HG02623 (cell line): Measurements from ENCODE around the gene BUD23.
"Not testable (repeated sequence)": the region's sequence is repeated elsewhere in the genome, so short reads cannot be mapped to it uniquely, and the experiment has no call there.

Experiments
- ATAC-seq: cut with Tn5 transposase; IDR thresholded peaks from one replicate; pipeline ENCODE4 v1.9.1; 2021; ENCODE audit warnings: moderate library complexity; ENCODE audit not compliant: unreplicated experiment

The BUD23 gene

DNA sequence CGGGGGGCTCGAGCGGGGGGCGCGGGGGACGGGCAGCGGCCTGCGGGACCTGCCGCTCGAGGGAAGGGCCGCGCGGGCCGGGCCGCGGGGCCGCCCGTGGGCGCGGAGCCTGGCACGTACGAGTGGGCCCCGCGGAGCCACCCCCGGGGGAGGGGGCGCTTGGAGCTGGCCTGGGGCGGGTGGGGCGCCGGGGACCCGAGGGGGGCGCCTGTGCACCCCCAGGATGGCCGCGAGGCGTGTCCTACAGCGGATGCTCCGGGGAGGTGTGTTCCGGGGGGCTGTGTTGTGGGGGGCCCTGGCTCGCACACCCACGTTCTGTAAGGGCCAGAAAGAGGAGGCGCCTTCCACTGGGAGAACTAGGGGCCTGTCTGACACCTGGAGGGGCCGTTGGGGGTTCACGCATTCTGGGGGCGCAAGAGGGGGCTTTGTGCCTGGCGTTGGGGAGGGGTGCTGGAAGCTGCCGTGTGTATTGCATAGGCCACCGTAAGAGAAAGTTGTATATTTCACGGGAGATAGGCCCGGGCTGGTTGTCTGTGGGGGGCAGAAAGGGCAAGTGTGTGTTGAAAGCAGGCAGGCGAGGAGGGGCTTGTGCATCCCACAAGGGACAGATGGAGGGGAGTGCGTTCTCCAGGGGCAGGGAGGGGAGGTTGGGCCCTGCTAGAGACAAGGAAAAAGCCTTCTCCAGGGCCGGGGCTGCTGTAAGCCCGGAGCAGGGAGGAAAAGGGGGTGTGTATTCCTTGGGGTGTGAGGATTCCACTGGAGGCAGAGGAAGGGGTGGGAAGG lies 15.1 kb upstream of the BUD23 start:
- ATAC-seq = peak; percentile 10

DNA sequence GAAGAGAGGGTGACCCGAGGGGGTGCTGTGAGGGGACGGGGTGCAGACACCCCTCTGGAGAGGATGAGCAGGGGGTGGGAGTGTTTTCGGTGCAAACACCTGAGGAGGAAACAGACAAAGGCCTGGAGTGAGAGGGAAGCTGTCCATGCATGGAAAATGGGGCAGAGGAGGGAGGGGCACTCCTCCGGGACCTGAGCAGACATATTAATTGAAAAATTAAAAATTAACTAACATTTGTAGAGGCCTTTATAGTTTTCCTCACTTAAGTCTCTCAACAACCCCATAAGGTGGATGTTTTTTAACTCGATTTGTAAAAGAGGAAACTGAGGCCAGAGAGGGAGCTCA lies 14.5 kb upstream of the BUD23 start:
- no peak for ATAC-seq

DNA sequence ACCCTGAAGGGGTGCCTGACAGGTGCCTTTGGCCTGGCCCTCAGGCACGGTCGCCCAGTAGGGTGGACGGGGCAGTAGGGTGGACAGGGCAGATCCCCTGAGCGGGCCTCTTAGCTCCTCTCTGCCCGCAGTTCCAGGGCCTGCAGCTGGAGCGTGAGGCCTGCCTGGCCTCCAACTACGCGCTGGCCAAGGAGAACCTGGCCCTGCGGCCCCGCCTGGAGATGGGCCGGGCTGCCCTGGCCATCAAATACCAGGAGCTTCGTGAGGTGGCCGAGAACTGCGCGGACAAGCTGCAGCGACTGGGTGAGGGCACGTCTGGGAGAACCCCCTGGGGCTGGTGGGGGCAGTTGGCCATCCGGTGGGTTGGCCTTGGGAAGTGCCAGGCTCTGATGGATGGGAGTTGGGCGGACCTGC lies 14.1 kb upstream of the BUD23 start:
- no peak for ATAC-seq

DNA sequence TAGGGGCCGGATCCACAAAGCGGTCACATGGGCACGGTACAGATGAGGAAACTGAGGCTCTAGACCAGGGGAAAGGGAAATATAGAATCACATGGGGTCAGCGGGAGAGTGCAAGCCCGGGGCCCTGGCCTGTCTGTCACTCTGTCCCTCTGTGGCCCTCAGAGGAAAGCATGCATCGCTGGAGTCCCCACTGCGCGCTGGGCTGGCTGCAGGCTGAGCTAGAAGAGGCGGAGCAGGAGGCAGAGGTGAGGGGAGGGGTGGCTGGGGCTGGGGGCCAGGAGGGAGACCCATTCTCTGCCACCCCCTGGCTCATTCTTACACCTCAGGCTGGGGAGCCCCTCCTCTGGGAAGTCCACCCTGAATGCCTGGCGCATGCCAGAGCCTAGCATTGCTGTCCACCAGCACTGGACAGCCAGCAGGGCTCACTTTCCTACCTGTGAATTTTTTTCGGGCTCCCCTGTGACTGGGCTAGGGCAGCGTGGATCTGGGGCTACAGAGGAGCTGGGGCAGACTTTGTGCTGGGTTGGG lies 13.5 kb upstream of the BUD23 start:
- ATAC-seq = no peak

DNA sequence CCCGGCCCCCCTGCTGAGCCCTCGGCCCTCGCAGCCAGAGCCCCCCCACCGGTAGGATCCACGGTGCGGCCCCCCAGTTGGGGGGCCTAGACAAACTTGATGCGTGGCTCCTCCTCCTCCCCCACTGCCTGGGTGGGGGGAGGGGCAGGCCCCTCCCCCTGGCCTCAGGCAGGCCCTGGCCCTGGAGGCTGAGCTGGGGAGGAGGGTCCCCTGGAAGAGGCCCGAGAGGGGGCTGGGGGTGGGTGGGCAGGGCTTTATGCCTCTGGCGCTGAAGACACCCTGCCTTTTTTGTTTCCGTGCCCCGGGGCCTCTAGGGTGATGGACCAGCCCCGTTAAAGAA lies 12.1 kb upstream of the BUD23 start:
- no peak for ATAC-seq

DNA sequence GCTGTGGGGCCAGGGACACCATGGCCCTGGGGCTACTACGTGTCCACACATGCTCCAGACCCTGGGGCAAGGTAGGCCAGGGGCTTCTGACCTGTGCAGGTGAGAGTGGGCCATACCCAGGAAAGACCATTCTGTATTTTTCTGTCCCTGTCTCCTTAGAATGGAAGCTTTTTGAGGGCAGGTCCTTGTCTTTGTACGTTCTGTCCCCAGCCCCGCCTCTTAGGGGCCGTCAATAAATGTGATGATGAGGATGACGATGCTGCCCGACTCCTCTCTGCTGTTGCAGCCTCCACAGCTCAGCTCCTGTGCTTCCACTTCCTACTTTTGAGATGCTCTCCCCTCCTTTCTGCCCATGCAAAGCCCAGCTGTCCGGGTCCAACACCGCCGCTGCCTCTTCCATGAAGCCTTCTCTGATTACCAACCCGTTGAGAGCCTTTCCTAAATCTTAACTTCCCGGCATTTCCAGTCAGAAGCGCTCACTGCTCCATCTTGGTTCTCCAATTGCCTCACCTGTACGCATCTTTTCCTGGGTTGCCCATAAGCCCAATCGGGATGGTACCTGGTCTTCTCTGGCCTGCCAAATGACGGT lies 11.4 kb upstream of the BUD23 start:
- no peak for ATAC-seq

DNA sequence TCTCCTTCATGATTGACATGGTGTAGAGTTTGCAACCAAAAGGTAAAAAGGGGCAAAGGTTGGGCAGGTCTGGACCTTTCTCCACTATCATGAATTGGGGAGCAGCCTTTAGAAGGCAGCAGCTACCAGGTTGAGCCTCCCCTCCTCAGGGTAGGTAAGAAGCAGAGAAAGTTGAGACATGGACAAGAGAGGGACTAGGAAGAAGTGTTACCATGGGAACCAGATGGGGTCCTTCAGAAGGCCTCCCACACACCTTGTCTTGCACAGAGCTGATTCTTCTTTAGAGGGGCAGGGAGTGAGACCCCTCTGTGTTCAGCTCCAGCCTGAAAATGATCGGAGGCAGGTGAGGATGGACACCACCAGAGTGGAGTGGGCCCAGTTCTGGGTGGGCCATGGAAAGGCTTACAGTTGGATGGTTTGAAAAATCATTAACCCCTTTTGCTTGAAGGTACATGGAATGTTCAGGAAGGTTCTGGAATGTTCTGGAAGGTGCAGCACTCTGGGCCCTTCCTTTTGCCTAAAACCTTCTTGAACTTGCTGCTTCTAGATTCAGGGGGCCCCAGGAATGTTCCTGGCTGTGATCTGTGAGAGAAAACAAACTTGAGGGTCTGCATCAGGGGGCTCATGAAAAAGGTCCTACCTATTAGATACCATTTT lies 8.8 kb upstream of the BUD23 start:
- ATAC-seq = no peak

DNA sequence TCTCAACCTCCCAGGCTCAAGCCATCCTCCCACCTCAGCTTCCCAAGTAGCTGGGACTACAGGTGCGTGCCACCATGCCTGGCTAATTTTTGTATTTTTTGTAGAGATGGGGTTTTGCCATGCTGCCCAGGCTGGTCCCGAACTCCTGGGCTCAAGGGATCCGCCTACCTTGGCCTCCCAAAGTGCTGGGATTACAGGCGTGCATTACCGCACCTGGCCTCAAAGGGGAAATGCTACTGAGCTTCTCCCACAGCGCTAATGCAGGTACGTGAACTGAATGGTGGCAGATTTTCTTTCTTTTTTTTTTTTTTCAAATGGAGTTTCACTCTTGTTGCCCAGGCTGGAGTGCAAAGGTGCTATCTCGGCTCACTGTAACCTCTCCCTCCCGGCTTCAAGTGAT lies 7.3 kb upstream of the BUD23 start:
- not testable (repeated sequence) for ATAC-seq

DNA sequence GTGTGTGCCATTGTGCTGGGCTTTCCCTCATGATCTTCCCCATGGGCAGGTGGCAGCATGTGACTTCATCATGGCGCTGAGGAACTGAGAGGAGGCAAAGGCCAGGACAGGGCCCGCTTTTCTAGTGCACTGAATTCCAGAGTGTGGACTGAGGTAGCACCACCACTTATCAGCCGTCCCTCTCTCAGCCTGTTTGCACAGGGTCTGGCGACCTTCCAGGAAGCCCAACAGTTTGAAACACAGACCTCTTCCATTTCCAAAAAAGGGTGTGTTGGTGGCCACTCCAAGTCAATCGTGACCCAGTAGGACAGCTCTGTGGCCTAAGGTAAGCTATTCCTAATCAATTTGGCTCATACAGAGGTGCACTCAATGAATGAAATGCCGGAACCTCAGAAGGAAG lies 4.5 kb upstream of the BUD23 start:
- no peak for ATAC-seq

DNA sequence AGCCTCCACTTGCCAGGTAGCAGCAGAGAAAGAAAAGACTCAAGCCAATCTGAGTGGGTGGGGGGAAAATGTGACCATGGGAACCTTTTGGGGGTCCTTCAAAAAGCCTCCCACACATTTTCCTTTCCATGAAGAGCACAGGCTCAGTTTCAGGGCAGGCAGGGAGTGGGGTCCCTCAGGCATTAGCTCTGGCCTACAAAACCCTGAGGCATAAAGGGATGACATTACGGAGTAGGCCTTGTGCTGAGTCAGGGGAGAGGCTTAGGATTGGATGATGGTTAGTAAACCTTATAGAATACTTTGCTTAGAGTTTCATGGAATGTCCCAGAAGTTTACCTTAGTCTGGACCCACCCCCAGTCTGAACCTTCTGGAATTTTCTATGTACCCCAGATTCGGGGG lies 3.7 kb upstream of the BUD23 start:
- ATAC-seq = no peak

DNA sequence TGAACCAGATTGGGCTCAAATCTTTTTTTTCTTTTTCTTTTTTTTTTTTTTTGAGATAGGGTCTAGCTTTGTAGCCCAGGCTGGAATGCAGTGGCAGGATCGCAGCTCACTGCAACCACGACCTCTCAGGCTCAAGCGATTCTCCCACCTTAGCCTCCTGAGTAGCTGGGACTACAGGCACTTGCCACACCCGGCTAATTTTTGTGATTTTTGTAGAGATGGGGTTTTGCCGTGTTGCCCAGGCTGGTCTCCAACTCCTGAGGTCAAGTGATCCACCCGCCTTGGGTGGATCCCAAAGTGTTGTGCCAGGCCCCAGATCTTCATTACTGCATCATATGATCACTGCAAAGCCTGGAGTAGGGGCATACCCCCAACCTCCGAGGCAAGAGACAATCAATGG lies 2.9 kb upstream of the BUD23 start:
- ATAC-seq = no peak

DNA sequence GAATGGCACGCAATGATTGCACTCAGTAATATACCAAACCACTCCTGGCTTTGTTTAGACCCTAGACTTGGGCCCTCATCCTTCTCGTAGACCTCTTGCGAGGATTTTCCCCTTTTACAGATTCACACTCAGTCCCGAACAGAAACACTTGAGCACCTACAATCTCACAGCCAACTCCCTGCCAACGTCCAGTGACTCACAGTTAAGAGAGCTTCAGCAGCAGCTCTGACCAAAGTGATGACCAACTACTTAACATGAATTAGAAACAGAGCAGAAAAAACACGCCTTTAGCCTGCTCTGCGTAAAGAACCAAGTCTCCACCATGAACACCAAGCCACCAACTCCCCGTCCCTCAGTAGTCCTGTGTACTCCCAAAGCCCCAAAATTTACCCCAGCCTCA lies 2.4 kb upstream of the BUD23 start:
- ATAC-seq = no peak

DNA sequence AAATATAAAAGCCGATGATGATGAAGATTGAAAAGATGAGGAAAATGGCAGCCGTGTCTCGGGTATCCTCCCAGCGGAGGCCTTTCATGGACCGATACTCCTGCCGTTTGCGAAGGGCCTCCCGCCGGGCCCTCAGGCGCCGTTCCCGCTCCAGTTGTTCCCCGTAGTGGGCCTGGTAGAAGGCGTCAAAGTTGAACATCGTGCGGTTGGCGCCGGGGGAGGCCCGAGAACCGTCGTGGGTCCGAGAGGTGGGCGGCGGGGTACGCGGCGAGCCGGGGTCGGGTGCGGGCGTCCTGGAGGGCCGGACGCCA lies 697 bp upstream of the BUD23 start:
- ATAC-seq = no peak

DNA sequence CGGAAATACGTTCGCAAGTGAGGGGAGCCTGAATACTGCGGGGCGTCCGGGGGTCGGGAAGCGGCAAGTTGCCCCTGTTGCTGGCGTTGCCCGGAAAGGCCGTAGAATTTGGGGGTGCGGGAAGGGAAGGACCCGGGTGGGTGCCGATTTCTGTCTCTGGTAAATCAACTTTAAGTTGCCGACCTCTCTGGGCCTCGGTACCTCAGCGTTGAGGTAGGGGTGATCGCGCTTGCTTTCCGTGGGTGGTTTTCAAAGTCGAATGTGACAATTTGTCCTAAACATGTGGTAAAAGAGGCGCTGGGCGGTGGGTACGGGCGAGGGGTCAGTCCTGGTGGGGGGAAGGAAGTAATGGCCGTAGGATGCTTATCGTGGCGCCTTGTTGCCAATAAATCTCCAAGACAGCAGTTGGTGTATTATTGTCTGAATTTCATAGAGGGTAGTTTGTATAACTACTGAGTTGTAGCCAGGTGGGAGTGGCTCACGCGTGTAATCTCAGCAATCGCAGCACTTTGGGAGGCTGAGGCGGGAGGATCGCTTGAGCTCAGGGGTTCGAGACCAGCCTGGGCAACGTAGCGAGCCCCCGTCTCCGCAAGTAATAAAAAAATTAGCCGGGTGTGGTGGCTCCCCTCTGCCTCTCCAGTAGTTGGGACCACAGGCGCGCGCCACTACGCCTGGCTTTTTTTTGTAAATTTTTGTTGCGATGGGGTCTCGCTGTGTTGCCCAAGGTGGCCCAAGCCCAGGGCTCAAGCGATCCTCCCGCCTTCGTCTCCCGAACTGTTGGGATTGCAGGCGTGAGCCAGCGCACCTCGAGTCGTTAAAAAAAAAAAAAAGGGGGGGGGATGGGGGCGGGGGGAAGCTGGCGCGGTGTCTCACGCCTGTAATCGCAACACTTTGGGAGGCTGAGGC lies 644 bp downstream of the BUD23 start:
- no peak for ATAC-seq

DNA sequence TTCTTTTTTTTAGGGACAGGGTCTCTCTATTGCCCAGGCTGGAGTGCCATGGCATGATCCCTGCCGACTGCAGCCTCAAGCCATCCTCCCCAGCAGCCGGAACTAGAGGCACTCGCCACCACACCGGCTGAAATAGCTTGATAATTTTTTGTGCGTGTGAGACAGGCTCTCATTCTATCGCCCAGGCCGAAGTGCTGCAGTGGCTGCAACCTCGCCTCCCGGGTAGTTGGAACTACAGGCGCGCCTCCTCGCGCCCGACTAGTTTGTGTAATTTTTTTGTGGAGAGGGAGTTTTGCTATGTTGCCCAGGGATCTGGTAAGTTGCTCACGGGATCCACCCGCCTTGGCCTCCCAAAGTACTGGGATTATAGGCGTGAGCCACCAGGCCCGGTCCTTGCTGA lies 1.9 kb downstream of the BUD23 start:
- no peak for ATAC-seq

DNA sequence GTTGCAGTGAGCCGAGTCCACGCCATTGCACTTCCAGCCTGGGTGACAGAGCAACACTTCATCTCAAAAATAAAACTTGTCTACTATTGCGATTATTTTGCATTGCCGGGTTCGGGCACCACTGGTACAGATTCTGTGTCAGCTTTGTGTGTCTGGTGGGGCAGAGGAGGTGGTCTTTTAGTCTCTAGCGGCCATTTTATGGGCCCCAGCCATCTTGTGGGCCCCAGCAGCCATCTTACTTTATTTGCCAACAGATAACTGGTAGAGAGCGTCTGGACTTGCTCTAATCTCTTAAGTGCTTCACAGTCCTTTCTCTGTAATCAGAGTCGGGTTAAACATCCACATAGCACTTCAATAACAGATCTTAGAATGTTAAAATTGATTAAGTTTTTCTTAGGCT lies 4.9 kb downstream of the BUD23 start:
- no peak for ATAC-seq

DNA sequence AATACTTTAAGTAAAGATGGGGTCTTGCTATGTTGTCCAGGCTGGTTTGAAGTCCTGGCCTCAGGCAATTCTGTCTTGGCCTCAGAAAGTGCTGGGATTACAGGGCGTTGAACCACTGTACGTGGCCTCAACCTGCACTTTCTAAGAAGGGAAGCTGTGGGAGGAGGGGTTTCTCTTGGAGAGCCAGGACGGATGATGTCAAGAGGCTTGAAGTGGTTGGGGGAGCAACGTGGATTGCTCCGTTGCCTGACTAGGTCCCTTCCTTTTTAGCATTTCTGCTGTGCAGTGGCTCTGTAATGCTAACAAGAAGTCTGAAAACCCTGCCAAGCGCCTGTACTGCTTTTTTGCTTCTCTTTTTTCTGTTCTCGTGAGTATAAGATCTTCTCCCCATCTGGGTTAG lies 7.2 kb downstream of the BUD23 start:
- ATAC-seq = no peak

DNA sequence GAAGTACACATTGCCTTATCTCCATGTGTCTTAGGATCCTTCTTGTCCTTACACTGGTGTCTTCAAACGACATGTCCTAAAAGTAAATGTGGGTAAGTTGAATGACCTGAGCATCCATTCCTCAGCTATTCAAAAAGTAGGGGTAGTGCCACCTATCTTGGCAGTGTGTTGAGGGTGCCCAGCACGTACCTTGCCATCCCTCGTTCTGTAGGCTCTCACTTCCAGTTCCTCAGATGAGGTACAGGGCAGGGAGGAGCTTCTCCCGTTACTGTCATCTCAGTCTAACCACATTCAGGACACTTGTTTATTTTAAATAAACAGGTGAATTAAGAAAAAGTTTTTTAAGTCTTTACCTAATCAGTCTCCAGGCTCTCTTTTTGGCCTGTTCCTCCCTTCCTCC lies 13.0 kb downstream of the BUD23 start:
- ATAC-seq = no peak

DNA sequence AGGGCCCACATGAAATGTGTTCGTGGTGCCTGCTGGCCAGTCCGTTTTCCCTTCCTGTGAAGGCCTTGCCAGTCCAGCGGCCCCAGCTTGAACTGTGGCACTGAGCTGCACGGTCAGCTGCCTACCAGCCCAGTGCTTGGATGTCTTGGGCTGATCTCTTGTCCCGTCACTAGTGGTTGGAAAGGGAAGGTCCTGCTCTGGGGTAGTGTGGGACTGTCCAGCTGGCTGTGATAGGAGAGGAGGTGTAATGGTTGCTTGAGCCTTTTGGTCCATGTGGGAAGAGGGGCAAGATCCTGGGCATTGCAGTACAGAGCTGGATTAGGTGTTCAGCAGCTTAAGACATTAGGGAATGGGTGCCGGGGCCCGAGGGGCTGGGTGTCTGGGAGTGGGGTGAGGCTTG lies 15.0 kb downstream of the BUD23 start:
- ATAC-seq = no peak

DNA sequence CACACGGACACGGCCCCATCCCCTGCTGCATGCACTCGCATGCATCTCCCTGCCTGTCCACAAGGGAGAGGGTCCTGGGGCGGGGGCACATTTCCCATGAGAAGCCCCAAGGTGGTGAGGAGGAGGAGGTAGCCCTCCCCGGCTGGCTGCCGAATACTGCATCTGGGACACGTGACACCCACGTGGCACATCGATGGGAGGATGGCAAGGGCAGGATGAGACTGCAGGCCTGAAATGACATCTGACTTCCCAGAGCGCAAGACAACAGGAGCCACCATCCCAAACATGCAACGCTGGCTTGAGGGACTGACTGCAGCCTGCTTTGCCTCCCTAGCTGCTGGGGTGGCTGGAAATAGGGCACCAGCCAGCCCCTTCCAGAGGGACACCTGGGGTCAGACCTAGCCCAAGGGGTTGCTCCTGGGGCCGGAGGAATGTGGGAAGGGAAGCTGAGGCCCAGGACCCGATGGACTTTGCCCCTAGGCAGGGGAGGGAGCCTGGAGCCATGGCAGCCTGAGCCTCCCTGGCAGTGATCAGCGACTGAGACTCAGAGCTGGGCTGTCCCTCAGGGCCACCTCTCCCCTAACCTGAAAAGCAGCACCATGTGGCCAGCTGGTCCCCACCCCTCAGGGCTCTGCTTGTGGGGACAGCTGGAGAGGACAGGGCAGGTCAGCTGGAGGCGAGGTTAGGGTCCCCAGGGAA lies 16.1 kb downstream of the BUD23 start:
- ATAC-seq = no peak

DNA sequence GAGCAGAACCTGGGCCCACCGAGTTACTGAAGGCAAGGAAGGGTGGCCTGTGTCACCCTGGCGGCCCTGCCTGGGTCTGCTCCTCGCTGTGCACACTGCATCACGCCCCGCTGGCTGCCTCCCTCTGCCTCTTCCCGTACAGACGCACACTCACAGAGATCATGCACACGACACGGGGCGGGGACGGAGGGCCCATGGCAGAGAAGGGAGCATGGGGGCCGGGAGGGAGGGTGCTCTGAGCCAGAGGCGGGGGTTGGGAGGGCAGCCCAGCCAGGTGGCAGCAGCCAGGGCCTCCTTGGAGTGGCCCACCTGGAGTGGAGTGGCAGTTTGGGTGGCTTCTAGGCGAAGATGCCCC lies 16.6 kb downstream of the BUD23 start:
- no peak for ATAC-seq
